Activated CD8-positive, alpha-beta memory T cell treated with anti-CD3 and anti-CD28 coated beads for 36 hours (primary cell): ENCODE data around the gene ITPR1. TPM values are rescaled to one million over a fixed set of nuclear protein-coding genes. Genes with fewer than 3 reads are reported as not detected.

Experiments
- CTCF ChIA-PET: fragments of 350-600 bp; sonication (Branson Sonifier 250); formaldehyde crosslinking; loops from one replicate; lab custom pipeline; 2021; ENCODE audit warnings: antibody characterized with exemption; lab: Charles Lee
- POLR2A ChIA-PET: fragments of 350-600 bp; sonication (Branson Sonifier 250); formaldehyde crosslinking; loops from one replicate; lab custom pipeline; 2021; ENCODE audit warnings: antibody characterized with exemption; lab: Charles Lee
- total RNA-seq, 2 experiments: library from RNA; stranded (reverse); gene quantifications; one replicate each; pipeline ENCODE4 v1.2.3, GENCODE V29; 2021

Gene ITPR1
- total RNA-seq, 2 experiments from 2014 or later = 83.2 to 85.1 TPM

DNA sequence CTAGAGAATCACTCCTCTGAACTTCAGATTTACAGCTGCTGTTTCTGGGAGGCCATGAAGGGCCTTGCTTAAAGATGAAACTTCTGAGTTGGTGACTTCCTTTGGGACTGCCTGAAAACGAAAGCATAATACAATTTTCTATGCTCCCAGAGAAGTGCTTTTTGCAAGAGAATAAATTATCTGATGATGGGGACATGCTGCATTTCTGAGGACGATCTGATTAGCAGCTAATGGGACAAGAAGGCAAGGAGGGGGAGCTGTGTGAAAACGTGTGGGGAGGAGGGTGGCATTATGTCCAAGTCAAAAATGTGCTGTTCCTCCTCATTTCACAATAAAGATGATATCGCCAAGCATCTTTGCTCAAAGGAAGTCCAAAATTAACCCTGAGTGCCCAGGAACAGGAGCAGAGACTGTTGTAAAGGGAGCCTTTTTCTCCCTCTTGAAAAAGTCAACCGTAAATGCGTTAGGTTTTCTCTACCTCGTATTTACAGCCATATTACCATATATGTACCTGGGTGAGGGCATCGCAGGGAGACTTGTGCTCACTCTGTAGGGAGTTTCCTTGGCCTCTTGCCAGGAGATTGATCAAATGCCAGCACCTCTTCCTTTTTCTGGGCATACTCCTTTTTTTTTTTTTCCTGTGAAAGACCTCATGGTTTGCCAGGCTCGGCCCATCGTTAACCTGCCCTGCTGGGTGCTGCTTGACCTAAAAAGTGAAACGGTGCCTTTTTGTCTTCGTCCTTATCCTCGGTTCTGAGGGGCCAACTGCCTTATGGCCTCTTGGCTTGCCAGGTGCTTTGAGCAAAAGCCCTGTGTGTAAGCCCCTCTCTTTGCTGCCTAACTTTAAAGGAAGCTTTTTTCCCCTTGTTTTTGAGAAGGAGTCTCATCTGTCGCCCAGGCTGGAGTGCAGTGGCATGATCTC is 11.5 kb downstream of the ITPR1 start:
- ChIA-PET CTCF (interaction anchor here (1.2 to 2.4 kb wide), 3 partner anchors 10 to 154 kb away, joined by 3 to 10 read pairs (median 3); no protein-coding TSS in a partner anchor), POLR2A (interaction anchor here (2.8 kb wide), 1 partner anchor 11 kb away, joined by 25 read pairs; the partner anchor contains the start of gene ITPR1)

GRCh38 chr3:4505688-4506558 is 12.8 kb downstream of the ITPR1 start:
- POLR2A ChIA-PET = interaction anchor here (2.8 kb wide), 1 partner anchor 13 kb away, joined by 25 read pairs; the partner anchor contains the start of gene ITPR1
- CTCF ChIA-PET = interaction anchor here (0.7 to 2.4 kb wide), 4 partner anchors 11 to 155 kb away, joined by 3 to 10 read pairs (median 4); no protein-coding TSS in a partner anchor

DNA sequence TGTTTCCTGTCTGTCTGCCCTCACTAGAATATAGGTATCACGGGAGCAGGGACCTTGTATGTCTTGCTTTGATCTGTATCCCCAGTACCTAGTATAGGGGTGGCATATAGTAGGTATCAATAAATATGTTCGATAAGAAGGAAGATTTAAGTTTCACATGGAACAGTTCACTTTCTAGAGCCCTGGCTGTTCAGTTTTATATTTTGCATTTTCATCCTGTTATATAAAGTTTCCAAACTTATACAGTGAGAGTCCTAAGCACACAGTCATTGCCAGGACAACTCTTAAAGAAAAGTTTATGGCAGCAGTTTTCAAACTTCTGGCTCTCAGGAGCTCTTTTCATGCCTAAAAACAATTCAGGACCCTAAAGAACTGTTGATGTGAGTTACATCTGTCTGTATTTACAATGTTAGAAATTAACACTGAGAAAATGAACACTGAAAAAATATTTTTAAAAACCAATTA is 13.4 kb downstream of the ITPR1 start:
- ChIA-PET POLR2A (interaction anchor here (1.0 kb wide), 1 partner anchor 13 kb away, joined by 6 read pairs; the partner anchor contains the start of gene ITPR1), CTCF (interaction anchor here (0.7 to 1.6 kb wide), 3 partner anchors 13 to 127 kb away, joined by 4 to 6 read pairs (median 4); partner anchors contain the start of gene ITPR1)

DNA sequence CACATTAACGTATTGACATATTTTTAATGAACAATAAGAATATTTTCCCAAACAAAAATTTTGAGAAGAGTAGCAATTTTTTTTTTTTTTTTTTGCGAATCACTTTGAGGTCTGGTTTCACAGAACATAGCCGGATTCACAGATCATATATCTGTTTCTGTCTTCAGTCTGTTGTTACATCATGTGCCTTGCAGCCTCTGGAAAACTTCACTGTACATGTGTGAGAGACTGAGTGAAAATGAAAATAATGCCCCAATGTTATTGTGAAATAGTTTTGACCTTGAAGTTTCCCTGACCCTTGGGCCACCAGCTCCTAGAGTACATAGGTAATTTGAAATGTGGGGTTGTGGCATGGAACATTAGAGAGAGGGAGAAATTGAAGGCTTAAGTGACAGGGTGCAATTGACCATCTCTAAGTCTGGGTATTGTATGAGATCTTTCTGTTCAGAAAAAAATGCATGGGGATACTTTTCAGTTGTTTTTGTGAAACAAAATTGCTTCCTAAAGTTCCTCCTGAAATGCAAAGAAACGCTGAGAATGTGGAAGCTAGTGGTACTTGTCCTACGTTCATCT is 14.0 kb downstream of the ITPR1 start:
- CTCF ChIA-PET = interaction anchor here (0.5 to 1.6 kb wide), 4 partner anchors 14 to 167 kb away, joined by 3 to 6 read pairs (median 4); partner anchors contain the start of gene ITPR1
- POLR2A ChIA-PET = interaction anchor here (1.0 kb wide), 1 partner anchor 14 kb away, joined by 6 read pairs; the partner anchor contains the start of gene ITPR1

- ChIA-PET CTCF (interaction anchor here (1.6 kb wide), 1 partner anchor 15 kb away, joined by 6 read pairs; the partner anchor contains the start of gene ITPR1), POLR2A (interaction anchor here (1.0 kb wide), 1 partner anchor 14 kb away, joined by 3 read pairs; no protein-coding TSS in a partner anchor)
These were observed 15.2 kb downstream of the ITPR1 start for GRCh38 chr3:4508048-4508981.

- ChIA-PET CTCF (interaction anchor here (1.0 kb wide), 1 partner anchor 128 kb away, joined by 3 read pairs; no protein-coding TSS in a partner anchor), POLR2A (interaction anchor here (1.0 kb wide), 1 partner anchor 15 kb away, joined by 3 read pairs; no protein-coding TSS in a partner anchor)
These were observed 15.9 kb downstream of the ITPR1 start for GRCh38 chr3:4509043-4509442.

- CTCF ChIA-PET = interaction anchor here (1.0 to 1.9 kb wide), 2 partner anchors 126 to 159 kb away, joined by 3 to 5 read pairs; no protein-coding TSS in a partner anchor
- POLR2A ChIA-PET = no interaction called here
These were observed 17.0 kb downstream of the ITPR1 start for GRCh38 chr3:4509983-4510755.

GRCh38 chr3:4511491-4512262 is 18.5 kb downstream of the ITPR1 start:
- ChIA-PET POLR2A (no interaction called here), CTCF (interaction anchor here (1.9 kb wide), 1 partner anchor 160 kb away, joined by 5 read pairs; no protein-coding TSS in a partner anchor)

DNA sequence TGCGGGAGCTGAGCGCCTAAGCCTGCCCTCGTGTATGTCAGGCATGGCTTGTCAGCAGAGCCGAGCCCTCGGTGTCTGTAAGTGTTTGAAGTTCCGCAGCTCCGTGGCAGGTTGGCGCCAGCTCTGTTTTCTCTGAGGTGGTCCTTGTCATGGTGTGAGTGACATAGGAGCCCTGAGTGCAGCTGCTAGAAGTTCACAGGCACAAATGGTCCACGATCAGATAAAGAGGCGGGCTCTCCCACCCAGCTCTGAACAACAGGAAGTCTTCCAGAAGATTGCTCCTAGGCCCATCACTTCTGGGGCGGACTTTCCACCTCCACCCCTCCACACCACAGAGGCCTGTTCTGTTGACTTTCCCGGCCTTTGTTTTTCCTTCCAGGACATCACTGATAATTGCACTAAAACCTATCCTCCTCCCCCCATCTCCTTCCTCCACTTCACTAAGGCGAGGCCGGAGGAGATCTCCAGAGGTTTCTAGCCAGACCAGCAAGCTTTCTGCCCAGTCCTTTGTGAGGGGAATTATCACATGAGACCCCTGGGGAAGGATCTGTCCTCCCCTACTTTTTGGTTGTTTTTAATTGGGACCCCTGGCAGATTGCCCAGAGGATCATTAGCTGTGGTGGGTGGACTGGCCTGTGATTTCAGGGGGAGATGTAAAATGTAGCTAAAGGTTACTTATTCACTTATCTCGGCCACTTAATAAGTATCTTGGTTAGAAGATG is 19.9 kb downstream of the ITPR1 start:
- POLR2A ChIA-PET = no interaction called here
- CTCF ChIA-PET = no interaction called here

DNA sequence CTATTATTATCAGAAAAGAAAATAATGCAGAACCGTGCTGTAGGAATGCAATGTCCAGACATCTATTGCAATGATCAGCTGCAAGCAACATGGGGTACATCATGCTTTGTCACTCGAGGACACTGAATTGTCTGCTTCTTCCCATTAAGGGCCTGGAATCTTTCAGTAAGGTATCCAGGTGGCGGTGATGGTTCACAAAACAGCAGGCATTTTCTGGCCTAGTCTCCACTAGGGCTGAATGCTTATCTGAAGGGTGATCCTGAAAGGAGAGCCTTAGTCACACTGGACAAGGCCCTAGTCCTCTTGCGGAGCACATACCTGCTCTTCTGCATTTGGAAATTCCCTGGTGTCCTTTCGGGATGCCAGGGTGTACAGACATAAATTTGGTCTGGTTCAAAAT is 21.2 kb downstream of the ITPR1 start:
- ChIA-PET CTCF (interaction anchor here (1.5 kb wide), 1 partner anchor 119 kb away, joined by 3 read pairs; no protein-coding TSS in a partner anchor), POLR2A (no interaction called here)

GRCh38 chr3:4514916-4515315 is 21.8 kb downstream of the ITPR1 start:
- CTCF ChIA-PET = interaction anchor here (1.5 kb wide), 1 partner anchor 119 kb away, joined by 3 read pairs; no protein-coding TSS in a partner anchor

DNA sequence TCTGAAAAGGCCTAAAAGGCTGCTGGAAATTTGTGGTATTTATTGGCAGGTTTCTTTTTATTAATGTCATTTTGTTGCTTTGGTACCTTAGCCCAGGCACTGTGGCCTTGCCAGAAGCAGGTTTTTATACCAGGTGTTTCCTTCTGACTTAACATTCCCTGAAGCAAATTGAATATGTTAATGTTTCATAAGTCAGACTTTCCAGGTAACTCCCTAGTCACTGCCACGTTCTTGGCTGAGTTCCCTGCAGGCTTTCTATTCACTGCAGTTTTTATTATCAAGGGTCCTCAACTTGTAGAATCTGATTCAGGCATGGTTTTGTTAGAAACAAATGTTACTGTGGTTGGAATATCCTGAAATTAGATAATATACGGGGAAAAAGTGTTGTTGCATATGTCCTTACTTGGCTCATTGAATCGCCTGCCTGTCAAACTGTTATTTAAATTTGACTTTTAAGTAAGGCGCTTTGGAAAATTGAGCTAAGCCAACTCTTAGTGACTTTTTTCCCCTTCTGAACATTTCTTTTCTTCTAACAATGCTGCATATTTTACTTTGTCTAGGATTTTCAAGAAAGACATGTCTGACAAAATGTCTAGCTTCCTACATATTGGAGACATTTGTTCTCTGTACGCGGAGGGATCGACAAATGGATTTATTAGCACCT is 22.9 kb downstream of the ITPR1 start:
- POLR2A ChIA-PET = interaction anchor here (0.6 to 1.4 kb wide), 2 partner anchors 23 to 147 kb away, joined by 6 to 8 read pairs; partner anchors contain the start of gene ITPR1
- CTCF ChIA-PET = interaction anchor here (0.5 kb wide), 1 partner anchor 71 kb away, joined by 4 read pairs; no protein-coding TSS in a partner anchor

More at GRCh38 chr3:4514916-4515315, 21.8 kb downstream of the ITPR1 start:
- POLR2A ChIA-PET = no interaction called here

DNA sequence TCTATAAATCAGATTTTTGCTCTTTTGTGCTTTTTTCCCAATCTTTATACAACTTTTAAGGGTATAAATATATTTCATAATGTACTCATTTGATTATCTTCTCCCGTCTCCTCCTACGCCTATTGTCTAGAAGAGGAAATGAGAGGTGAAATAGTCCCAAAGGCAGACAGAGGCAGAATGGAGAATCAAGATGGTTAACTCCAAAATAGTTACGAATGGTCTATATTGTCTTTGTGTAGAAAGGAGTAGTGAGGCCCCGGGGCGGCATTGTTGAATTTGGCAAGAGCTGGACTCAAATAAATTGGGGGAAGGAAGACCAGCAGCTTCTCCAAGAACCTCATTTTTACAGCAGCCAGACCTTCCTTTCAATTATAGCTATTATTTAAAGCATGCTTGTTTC is 23.9 kb downstream of the ITPR1 start:
- ChIA-PET POLR2A (no interaction called here), CTCF (interaction anchor here (1.0 to 2.4 kb wide), 2 partner anchors 24 to 166 kb away, joined by 5 to 8 read pairs; partner anchors contain the start of gene ITPR1)
